Testis (tissue), 2 donors: ENCODE data around the gene ANKRD13A.

ENCODE experiments used
- CTCF ChIP-seq, 3 experiments: fragments of 450-650 bp in 2 of 3; fragments of 200-600 bp in 1 of 3; sonication (generic) in 1 of 3; IDR thresholded peaks; one replicate each; pipeline ENCODE4 v1.5.1; 2016 to 2019; ENCODE audit warnings: antibody characterized with exemption in 3 of 3, mild to moderate bottlenecking in 2 of 3, moderate library complexity in 1 of 3
- POLR2A ChIP-seq: fragments of 450-650 bp; IDR thresholded peaks from one replicate; pipeline ENCODE4 v1.6.1; 2017; ENCODE audit warnings: antibody characterized with exemption, mild to moderate bottlenecking, moderate library complexity

- no peak for TF ChIP-seq POLR2A
- no peak for TF ChIP-seq CTCF (IDR thresholded peaks at IDR 0.05)
Observed at GRCh38 chr12:109988903-109989302, 10.3 kb upstream of the ANKRD13A start.
